HuH-7.5 (cell line): Measurements from ENCODE around the gene TRAPPC10.

Source experiments
- DNase-seq: peaks from one replicate; pipeline ENCODE4 v3.0.0; 2011; ENCODE audit warnings: low spot score

The TRAPPC10 gene

GRCh38 chr21:44003307-44003966 lies 8.7 kb upstream of the TRAPPC10 start:
- DNase-seq: no peak

DNA sequence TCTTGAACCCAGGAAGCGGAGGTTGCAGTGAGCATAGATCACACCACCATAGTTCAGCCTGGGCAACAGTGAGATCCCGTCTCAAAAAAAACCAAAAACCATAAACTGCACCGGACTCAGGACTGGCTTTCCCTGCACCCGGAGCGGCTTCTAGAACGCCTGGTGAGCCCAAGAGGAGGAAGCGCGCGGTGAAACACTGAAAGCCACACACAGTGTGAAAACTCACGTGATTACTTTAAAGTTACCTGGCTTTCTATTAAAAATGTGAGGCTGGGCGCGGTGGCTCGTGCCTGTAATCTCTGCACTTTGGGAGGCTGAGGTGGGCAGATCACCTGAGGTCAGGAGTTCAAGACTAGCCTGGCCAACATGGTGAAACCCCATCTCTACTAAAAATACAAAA lies 7.0 kb upstream of the TRAPPC10 start:
- no peak for DNase-seq

- DNase-seq: no peak
Observed at GRCh38 chr21:44005593-44005992, 6.5 kb upstream of the TRAPPC10 start.

DNA sequence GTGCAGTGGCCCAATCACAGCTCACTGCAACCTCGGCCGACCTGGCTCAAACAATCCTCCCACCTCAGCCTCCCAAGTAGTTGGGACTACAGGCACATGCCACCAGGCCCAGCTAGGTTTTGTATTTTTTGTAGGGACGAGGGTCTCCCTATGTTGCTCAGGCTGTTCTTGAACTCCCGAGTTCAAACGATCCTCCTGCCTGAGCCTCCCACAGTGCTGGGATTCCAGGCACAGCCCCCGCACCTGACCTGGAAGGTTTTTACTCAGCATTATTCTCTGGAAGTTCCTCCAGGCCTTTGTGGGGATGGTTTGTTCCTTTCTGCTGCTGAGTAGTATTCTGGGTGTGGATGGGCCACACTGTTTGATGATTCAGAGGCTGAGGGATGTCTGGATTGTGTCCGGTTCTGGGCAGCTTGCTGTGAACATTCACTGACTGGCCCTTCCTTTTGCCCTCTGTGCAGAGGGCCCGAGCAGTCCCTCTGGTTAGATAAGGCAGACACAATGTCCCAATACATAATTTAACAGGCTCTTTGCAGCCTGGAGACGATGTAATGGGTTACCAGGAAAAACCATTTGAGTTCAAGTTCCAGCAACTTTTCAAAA lies 6.0 kb upstream of the TRAPPC10 start:
- DNase-seq: no peak

DNA sequence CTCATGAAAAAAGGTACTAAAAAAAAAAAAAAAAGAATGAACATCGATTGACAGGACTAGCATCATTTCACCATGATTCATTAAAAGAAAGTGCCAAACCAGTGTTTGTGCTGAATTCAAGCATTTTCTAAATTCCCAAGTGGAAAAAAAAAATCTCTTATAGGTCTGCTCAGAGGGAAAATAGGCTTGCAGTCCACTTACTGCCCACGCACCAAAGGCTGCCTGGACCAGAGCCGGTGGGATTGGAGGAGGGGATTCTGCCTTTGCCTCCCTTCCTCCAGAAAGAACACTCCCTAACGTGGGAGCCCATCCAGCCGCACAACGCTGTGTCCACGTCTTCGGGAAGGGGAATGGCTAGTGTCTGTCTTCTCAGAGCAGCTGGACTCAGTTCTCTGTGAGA lies 5.5 kb upstream of the TRAPPC10 start:
- no peak for DNase-seq

DNA sequence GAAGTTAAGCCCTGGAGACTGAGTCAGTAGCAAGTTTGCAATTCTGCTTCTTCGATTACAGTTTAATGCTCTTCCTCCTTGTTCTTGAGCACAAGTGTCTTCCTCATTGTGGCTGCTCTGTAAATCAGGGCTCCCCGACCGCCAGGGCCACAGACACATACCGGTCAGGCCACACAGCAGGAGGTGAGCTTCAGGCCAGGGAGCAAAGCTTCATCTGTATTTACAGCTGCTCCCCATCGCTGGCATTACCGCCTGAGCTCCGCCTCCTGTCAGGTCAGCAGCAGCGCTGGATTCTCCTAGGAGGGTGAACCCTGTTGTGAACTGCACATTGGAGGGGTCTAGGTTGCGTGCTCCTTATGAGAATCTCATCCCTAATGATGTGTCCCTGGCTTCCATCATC lies 1.7 kb upstream of the TRAPPC10 start:
- DNase-seq: no peak

DNA sequence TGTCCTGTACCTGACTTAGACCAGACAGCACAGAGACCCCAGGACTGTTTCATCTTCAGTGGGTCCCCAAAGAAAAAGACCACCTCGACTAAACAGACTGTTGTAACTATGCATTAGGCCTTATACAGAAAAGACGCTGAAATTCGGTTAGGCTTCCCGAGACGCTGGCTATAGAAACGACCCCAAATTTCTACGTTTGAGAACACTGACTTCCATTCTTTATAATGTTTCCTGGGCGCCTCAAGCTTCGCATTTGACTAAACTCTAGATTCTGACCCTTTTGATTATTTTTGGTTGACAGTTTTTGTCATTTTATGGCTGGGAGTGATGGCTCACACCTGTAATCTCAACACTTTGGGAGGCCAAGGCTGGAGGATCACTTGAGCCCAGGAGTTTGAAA lies 986 bp upstream of the TRAPPC10 start:
- DNase-seq: no peak

- DNase-seq: peak; percentile 56
Observed at GRCh38 chr21:44012474-44013379, 618 bp downstream of the TRAPPC10 start.

GRCh38 chr21:44013380-44014088 lies 1.4 kb downstream of the TRAPPC10 start:
- DNase-seq: no peak

DNA sequence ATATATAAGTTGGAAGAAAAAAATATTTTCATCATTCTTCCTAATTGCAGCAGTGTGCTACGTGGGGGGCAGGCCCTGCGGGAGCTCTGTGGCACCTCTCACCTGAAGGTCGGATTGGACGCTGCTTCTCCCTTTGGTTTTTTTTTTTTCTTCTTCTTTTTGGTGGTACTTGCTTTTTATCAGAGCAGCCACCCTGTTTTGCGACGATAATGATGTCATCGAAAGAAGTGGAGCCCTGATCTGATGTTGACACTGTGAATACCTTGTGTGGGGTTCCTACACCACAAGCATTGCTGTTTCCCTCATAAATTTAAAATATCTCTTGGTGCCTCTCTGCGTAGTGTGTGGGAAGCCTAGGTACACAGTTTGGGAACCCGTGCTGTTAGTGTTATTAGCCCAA lies 5.5 kb downstream of the TRAPPC10 start:
- DNase-seq: no peak

DNA sequence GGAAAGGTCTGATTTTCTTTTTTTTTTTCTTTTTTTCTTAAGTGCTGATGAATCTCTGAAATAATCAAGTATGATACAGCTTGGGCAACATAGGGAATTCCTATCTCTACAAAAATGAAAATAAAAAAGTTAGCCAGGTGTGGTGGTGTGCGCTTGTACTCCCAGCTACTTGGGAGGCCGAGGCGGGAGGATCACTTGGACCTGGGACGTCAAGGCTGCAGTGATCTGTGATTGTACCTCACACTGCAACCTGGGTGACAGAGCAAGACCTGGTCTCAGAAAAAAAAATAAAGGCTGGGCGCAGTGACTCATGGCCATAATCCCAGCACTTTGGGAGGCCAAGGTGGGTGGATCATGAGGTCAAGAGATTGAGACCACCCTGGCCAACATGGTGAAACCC lies 6.0 kb downstream of the TRAPPC10 start:
- DNase-seq: no peak

- no peak for DNase-seq
Observed at GRCh38 chr21:44018813-44019567, 6.9 kb downstream of the TRAPPC10 start.

GRCh38 chr21:44019568-44019958 lies 7.5 kb downstream of the TRAPPC10 start:
- no peak for DNase-seq

GRCh38 chr21:44020551-44020950 lies 8.4 kb downstream of the TRAPPC10 start:
- no peak for DNase-seq

DNA sequence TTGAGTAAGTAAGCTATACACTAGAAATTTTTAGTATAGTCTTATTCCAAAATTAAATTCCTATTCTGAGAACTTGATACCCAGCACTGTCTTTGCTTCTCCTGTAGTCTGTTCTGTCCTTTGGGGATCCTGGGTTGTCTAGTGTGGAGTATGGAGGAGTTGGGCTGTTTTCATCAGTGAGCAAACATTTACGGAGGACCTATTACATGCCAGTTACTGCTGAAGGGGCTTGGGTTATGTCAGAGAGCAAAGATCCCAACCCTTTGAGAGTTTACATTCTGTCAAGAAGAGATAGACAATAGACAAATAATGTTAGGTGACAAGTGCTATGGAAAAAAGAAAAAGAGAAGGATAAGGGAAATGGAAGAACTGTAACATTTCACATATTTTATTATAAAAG lies 9.0 kb downstream of the TRAPPC10 start:
- DNase-seq: no peak

DNA sequence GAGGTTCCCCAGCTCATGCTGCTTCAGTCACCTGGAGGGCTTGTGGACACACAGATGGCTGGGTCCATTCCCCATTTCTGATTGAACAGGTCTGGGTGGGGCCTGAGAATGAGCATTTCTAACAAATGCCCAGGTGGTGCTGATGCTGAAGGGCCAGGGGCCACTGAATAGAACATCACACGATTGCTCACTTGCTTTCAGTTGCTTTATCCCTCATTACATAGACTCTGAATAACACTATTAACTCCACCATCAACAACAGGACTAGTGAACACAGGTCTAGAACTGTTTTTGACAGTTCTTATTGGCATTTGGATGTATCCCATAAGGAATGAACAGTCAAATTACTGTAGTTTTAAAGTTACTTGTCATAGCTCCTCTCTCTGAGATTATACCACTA lies 12.1 kb downstream of the TRAPPC10 start:
- DNase-seq: no peak

- no peak for DNase-seq
Observed at GRCh38 chr21:44024887-44025353, 12.8 kb downstream of the TRAPPC10 start.

DNA sequence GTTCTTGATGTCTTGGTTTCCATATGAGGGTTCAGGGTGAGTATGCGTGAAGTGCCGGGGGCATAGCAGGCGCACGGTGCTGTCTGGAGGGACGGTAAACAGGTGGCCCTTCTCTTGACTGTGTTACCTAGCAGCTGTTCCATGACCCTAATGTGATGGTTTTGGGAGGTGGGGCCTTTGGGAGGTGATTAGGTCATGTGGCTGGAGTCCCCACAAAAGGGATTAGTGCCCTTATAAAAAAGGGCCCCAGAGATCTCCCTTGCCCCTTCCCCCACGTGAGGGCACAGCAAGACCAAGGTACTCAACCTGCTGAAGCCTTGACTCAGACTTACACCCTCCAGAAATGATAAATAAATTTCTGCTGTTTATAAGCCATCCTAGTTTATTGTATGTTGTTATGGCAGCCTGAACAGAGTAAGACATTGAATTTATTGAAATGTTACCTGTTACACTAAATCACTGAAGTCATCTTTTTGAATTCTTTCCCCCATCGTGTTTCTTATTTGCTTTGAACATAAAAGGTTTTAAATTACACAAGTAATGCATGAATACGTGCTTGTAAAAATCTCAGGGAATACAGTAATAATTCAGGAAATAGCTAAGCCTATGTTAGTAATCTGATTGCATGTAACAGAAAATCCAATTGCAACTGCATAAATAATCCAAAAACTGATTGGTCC lies 15.6 kb downstream of the TRAPPC10 start:
- no peak for DNase-seq

DNA sequence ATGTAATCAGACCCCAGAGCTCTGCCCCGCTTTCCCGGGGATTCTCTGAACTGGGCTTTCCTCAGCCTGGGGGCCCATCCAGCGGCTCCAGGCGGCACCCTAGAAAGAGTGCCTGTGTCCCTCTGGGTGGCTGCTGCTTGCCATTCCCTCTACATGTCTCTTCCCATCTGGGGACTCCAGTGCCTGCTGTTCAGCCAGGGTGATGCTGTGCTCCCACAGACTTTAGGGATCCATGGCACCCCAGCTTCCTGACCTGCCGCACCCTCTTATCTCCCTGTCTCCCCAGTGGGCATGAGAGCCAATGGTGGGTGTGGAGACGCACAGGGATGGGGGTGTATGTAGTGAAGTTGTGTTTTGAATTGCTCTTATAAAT lies 16.2 kb downstream of the TRAPPC10 start:
- DNase-seq: no peak

GRCh38 chr21:44029460-44030087 lies 17.5 kb downstream of the TRAPPC10 start:
- DNase-seq: no peak

DNA sequence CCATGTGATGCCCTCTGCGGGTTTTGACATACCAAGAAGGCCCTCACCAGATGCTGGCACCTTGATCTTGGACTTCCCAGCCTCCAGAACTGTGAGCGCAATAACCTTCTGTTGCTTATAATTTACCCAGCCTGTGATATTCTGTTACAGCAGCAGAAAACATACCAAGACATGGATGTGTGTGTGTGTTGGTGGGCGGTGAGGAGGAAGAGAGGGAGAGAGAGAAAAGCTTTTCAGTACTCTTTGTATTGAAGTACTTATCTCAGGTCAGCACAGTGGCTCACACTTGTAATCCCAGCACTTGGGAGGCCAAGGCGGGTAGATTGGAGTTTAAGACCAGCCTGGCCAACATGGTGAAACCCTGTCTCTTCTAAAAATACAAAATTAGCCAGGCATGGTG lies 23.1 kb downstream of the TRAPPC10 start:
- DNase-seq: no peak
